Heart left ventricle (tissue), 16 donors: Measurements from ENCODE around the gene RBMS3. TPM values are rescaled to one million over a fixed set of nuclear protein-coding genes. Genes with fewer than 3 reads are reported as not detected.

Experiments
- ATAC-seq, 4 donors: fragments of 200-7000 bp; cut with Tn5 transposase; one replicate each; pipeline ENCODE4 v1.9.1; 2020 to 2022; ENCODE audit warnings: moderate library complexity in 4 of 4, mild to moderate bottlenecking in 3 of 4, moderate number of reproducible peaks in 1 of 4
- DNase-seq, 5 donors: peaks; one replicate each; pipeline ENCODE4 v3.0.0-alpha.2; 2020
- H3K27ac ChIP-seq, 12 donors: fragments of 200-600 bp; sonication (generic) in 4 of 12; one replicate each; pipeline versions ENCODE4 v1.5.0 to v1.8.0; 2016 to 2022; ENCODE audit warnings: mild to moderate bottlenecking in 2 of 12
- H3K27me3 ChIP-seq, 9 donors: fragments of 200-600 bp; sonication (generic) in 2 of 9; one replicate each; pipeline versions ENCODE4 v1.5.1 to v1.8.0; 2016 to 2022; ENCODE audit warnings: mild to moderate bottlenecking in 3 of 9
- H3K36me3 ChIP-seq, 9 donors: fragments of 200-600 bp; sonication (generic) in 2 of 9; one replicate each; pipeline versions ENCODE4 v1.5.0 to v1.8.0; 2018 to 2022; ENCODE audit warnings: mild to moderate bottlenecking in 2 of 9
- H3K4me1 ChIP-seq, 12 donors: fragments of 200-600 bp; sonication (generic) in 4 of 12; one replicate each; pipeline versions ENCODE4 v1.5.0 to v1.8.0; 2016 to 2022; ENCODE audit warnings: mild to moderate bottlenecking in 3 of 12
- H3K4me3 ChIP-seq, 12 donors: fragments of 200-600 bp; sonication (generic) in 4 of 12; one replicate each; pipeline versions ENCODE4 v1.5.0 to v1.8.0; 2017 to 2022; ENCODE audit warnings: mild to moderate bottlenecking in 9 of 12, moderate library complexity in 4 of 12
- H3K9me3 ChIP-seq, 12 donors: fragments of 200-600 bp; sonication (generic) in 4 of 12; one replicate each; pipeline versions ENCODE4 v1.5.0 to v1.8.0; 2016 to 2022; ENCODE audit warnings: mild to moderate bottlenecking in 1 of 12
- CTCF ChIP-seq, 12 donors: fragments of 200-600 bp; sonication (generic) in 4 of 12; IDR thresholded peaks; one replicate each; pipeline versions ENCODE4 v1.5.0 to v1.8.0; 2018 to 2022; ENCODE audit warnings: antibody characterized with exemption in 12 of 12, mild to moderate bottlenecking in 5 of 12
- POLR2A ChIP-seq, 2 donors: fragments of 450-650 bp; IDR thresholded peaks; one replicate each; pipeline ENCODE4 v1.6.1; 2017; ENCODE audit warnings: antibody characterized with exemption in 2 of 2, mild to moderate bottlenecking in 2 of 2, moderate library complexity in 2 of 2
- WGBS, 4 donors: extraction: QIAGEN DNeasy Blood & Tissue Kit in 2 of 4; methylation state at CpG; one replicate each; pipeline versions ENCODE4 v1.1.5 to v1.1.7; 2013 to 2018; 5-methylcytosine and 5-hydroxymethylcytosine counted together
- intact Hi-C, 10 donors: fragments of 100-400 bp; cut with DNase I; formaldehyde crosslinking; loops; one replicate each; pipeline versions ENCODE4 v1.11.1 to v1.14.2; 2022
- polyA plus RNA-seq, 2 donors: library from polyadenylated mRNA; stranded (reverse); fragments of 200-250 nt; gene quantifications; one replicate each; pipeline ENCODE4 v1.2.3, GENCODE V29; 2013
- total RNA-seq, 9 donors: library from RNA; depleted of rRNA in 2 of 9; stranded (reverse); fragments of >200 nt in 2 of 9; fragmentation: NEBNext Ultra II Directional in 3 of 9; extraction: Animal tissue kit (Norgen Biotek cat#: 25700) in 3 of 9; gene quantifications; one replicate each; pipeline versions ENCODE4 v1.1.0 to v1.2.4, GENCODE V29; 2016 to 2023
- donor health status: ischemic (EF 13 %, LVEDD 7.1; RV severe dilation, severe dysfunction).
- donor health status: healthy with polysubstance abuse.
- donor health status: DM: no; HTN: yes; CAD: no.
- donor health status: DM: no; HTN: no; CAD: no.
- donor health status: ischemic (EF 25% LVEDD 6.9; RV normal size, moderate dysfunction).
- donor health status: ischemic (EF 25% LVEDD 5.7; RV mildly dilated, moderate dysfunction).
- donor health status: healthy.
- donor health status: DM: yes; HTN: yes; CAD: no.
- donor health status: ischemic (EF 35%, LVEDD 5.7; RV mildly dilated, moderate dysfunction).
- donor health status: nonischemic (EF 11% LVEDD 7.7; RV severe dilation, severe dysfunction).
- donor health status: DM: yes; HTN: yes; CAD: no.
- donor health status: PGD.
- donor health status: ischemic (EF 29% LVEDD 5.4; RV normal size, mild dysfunction).
- donor health status: nonischemic (EF 23%, LVEDD 6.1; RV moderate dilation, normal function).

Gene RBMS3
- total and polyA plus RNA-seq, 11 donors: 4.8 to 35.6 (median 26.1) TPM

DNA sequence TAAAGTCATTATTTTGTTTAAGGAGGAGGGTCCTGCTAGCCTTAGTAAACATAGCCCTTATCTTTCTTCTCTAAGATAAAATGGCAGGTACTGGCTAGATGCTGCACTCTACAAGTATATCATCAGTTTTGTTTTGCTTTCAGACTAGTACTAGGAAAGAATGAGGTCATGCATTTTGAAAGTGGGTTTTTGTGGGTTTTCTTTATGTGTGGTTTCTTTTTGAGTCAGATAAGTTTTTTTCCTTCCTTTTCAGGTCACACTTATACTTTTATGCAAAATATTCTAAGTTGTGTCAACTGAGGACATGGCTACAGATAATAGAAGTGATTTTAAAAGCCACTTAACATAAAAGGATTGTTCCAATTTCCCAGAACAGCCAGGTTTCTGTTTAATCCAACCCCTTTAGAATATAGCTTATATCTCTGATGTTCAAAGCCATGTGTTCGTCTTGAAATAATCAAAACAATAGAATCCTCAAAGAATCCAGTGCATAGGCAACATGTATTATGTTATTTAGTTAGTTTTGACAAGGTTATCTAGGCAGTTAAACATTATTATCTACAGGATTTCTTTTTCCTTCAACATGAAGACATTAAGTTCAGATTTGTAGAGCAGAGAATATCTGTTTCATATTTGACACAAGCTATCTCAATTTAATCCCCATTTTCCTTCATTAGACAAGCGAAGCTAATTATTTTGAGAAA, 406.2 kb downstream of the RBMS3 start:
- Histone ChIP-seq H3K4me3 (no peak overlapping the region), H3K9me3 (no peaks in the 10 kb centered on the region), H3K27me3 (no peaks in the 10 kb centered on the region), H3K27ac (peak overlapping the region in 5 of 12 donors; percentile 0 to 57 (median 26)), H3K36me3 (no peaks in the 10 kb centered on the region), H3K4me1 (peaks cover 0 to 37% (median 28%) of the 10 kb centered on the region in 12 donors)
- 74 to 88% (median 84%) methylated on average over 2 of the region's 2 CpGs for WGBS, 4 donors
- intact Hi-C loops: loop anchor here in 3 of 10 donors (10.0 kb wide), 1 partner anchor 68 kb away; no protein-coding TSS in a partner anchor
- no peak for ATAC-seq
- TF ChIP-seq CTCF (IDR thresholded peaks at IDR 0.05) (no peak), POLR2A (IDR thresholded peaks at IDR 0.05) (no peak)
- no peak for DNase-seq

GRCh38 chr3:29690686-29691353, 409.9 kb downstream of the RBMS3 start:
- intact Hi-C loops: loop anchor here in 1 of 10 donors (5.0 kb wide), 1 partner anchor 409 kb away; the partner anchor contains the start of gene RBMS3
- Histone ChIP-seq H3K27ac (no peak overlapping the region), H3K4me3 (no peak overlapping the region), H3K36me3 (no peaks in the 10 kb centered on the region), H3K4me1 (peaks cover 6 to 40% (median 28%) of the 10 kb centered on the region in 12 donors), H3K9me3 (no peaks in the 10 kb centered on the region), H3K27me3 (no peaks in the 10 kb centered on the region)
- ATAC-seq (no peak), DNase-seq (no peak)
- TF ChIP-seq CTCF (IDR thresholded peaks at IDR 0.05): no peak
- TF ChIP-seq POLR2A (IDR thresholded peaks at IDR 0.05): no peak
- 90 to 95% (median 92%) methylated on average over 2 of the region's 2 CpGs for WGBS, 4 donors

DNA sequence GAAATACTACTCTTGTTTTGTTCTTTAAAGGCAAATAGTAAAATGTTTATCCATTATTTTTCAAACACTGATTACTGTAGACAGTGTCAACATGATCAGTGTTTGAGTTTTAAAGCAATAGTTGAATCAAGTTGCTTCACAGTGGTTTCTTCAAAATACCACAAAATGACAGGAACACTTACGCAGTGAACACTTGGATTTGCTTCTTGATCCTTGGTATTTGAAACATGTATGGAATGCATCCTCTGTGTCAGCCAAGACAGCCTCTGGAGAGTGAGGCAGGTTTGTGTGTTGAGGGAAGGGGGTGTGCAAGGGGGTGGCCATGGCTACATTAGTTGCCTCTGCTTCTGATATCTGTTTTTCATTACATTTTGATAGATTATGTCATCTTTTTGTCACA, 413.0 kb downstream of the RBMS3 start:
- ATAC-seq (peak; percentile 17 to 49 (median 30)), DNase-seq (no peak)
- H3K36me3 ChIP-seq: no peaks in the 10 kb centered on the region
- peak overlapping the region in 11 of 12 donors; percentile 40 to 82 (median 64) for H3K27ac ChIP-seq
- TF ChIP-seq POLR2A (IDR thresholded peaks at IDR 0.05): no peak
- TF ChIP-seq CTCF (IDR thresholded peaks at IDR 0.05): no peak
- no peaks in the 10 kb centered on the region for H3K27me3 ChIP-seq
- intact Hi-C loops: loop anchor here in 1 of 10 donors (5.0 kb wide), 1 partner anchor 412 kb away; the partner anchor contains the start of gene RBMS3
- H3K9me3 ChIP-seq: no peaks in the 10 kb centered on the region
- 37 to 63% (median 51%) methylated on average over 1 of the region's 1 CpG for WGBS, 4 donors
- H3K4me1 ChIP-seq: peaks cover 6 to 48% (median 35%) of the 10 kb centered on the region in 12 donors
- no peak overlapping the region for H3K4me3 ChIP-seq

DNA sequence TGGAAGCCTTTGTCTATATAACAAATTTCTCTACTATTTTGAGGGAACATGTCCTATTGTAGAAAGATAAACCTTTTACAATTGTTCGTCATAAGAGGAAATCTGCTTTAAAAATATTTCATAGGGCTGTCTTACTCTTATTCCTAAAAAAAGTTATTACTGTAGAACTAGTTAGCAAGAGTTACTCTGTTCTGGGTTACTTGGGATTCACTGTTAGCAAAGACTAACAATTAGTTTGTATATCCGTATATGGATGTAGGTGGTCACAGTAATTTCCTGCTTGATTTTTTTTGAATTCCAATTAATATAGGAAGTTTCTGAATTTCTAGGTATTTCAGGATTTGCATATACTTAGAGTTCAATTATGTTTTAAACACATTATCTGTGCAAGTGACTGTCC, 413.5 kb downstream of the RBMS3 start:
- Histone ChIP-seq H3K4me3 (no peak overlapping the region), H3K36me3 (no peaks in the 10 kb centered on the region), H3K27ac (peak overlapping the region in 11 of 12 donors; percentile 40 to 82 (median 64)), H3K27me3 (no peaks in the 10 kb centered on the region), H3K9me3 (no peaks in the 10 kb centered on the region), H3K4me1 (peaks cover 6 to 48% (median 35%) of the 10 kb centered on the region in 12 donors)
- ATAC-seq (no peak), DNase-seq (no peak)
- no peak for TF ChIP-seq CTCF (IDR thresholded peaks at IDR 0.05)
- TF ChIP-seq POLR2A (IDR thresholded peaks at IDR 0.05): no peak
- intact Hi-C loops: loop anchor here in 1 of 10 donors (5.0 kb wide), 1 partner anchor 412 kb away; the partner anchor contains the start of gene RBMS3
- WGBS, 4 donors: 55 to 62% (median 59%) methylated on average over 2 of the region's 2 CpGs
